Activated CD8-positive, alpha-beta T cell treated with anti-CD3 and anti-CD28 coated beads for 36 hours (primary cell): ENCODE results near the gene BRPF1. TPM values are rescaled to one million over a fixed set of nuclear protein-coding genes. Genes with fewer than 3 reads are reported as not detected.

ENCODE experiments used
- ATAC-seq: fragments of 200-7000 bp; cut with Tn5 transposase; one replicate; pipeline ENCODE4 v1.10.0; 2021; ENCODE audit warnings: mild to moderate bottlenecking, moderate library complexity
- CTCF ChIA-PET: fragments of 350-600 bp; sonication (Branson Sonifier 250); formaldehyde crosslinking; loops from one replicate; lab custom pipeline; 2021; ENCODE audit warnings: antibody characterized with exemption; lab: Charles Lee
- POLR2A ChIA-PET: fragments of 350-600 bp; sonication (Branson Sonifier 250); formaldehyde crosslinking; loops from one replicate; lab custom pipeline; 2021; ENCODE audit warnings: antibody characterized with exemption; lab: Charles Lee
- DNase-seq: peaks from one replicate; pipeline ENCODE4 v3.0.0-alpha.2; 2020
- H3K27ac Mint-ChIP-seq: one replicate; pipeline ENCODE4 v1.8.0; 2021; ENCODE audit warnings: mild to moderate bottlenecking, mixed read lengths
- H3K27me3 Mint-ChIP-seq: one replicate; pipeline ENCODE4 v1.8.0; 2021; ENCODE audit warnings: mixed read lengths
- H3K36me3 Mint-ChIP-seq: one replicate; pipeline ENCODE4 v1.8.0; 2021; ENCODE audit warnings: low read depth, mixed read lengths
- H3K4me1 Mint-ChIP-seq: one replicate; pipeline ENCODE4 v1.8.0; 2021; ENCODE audit warnings: low read depth, mixed read lengths
- H3K4me3 Mint-ChIP-seq: one replicate; pipeline ENCODE4 v1.8.0; 2021; ENCODE audit warnings: mild to moderate bottlenecking, moderate library complexity, mixed read lengths
- H3K9me3 Mint-ChIP-seq: one replicate; pipeline ENCODE4 v1.8.0; 2021; ENCODE audit warnings: mixed read lengths
- intact Hi-C: fragments of 100-400 bp; cut with micrococcal nuclease; formaldehyde crosslinking; loops from one replicate; pipeline ENCODE4 v1.10.0; 2022
- total RNA-seq, 2 experiments: library from RNA; stranded (reverse); gene quantifications; one replicate each; pipeline ENCODE4 v1.2.3, GENCODE V29; 2021
- TF ChIP-seq, protein P1 (sequence below): fragments of 200-600 bp; IDR thresholded peaks from one replicate; pipeline ENCODE4 v1.8.0; 2022; ENCODE audit warnings: antibody characterized with exemption, mild to moderate bottlenecking

Gene BRPF1
- total RNA-seq, 2 experiments from 2014 or later: 28.2 to 32.3 TPM

- Mint-ChIP-seq H3K36me3 (peaks cover 22% of the 10 kb centered on the region), H3K27ac (no peak overlapping the region), H3K27me3 (no peaks in the 10 kb centered on the region), H3K4me1 (no peaks in the 10 kb centered on the region), H3K9me3 (no peaks in the 10 kb centered on the region), H3K4me3 (no peak overlapping the region)
- no peak for DNase-seq
- no peak for ATAC-seq
- intact Hi-C loops: no loop called here
- POLR2A ChIA-PET: interaction anchor here (0.6 to 1.1 kb wide), 2 partner anchors 9 to 82 kb away, joined by 4 to 6 read pairs; no protein-coding TSS in a partner anchor
- TF ChIP-seq, protein P1, sequence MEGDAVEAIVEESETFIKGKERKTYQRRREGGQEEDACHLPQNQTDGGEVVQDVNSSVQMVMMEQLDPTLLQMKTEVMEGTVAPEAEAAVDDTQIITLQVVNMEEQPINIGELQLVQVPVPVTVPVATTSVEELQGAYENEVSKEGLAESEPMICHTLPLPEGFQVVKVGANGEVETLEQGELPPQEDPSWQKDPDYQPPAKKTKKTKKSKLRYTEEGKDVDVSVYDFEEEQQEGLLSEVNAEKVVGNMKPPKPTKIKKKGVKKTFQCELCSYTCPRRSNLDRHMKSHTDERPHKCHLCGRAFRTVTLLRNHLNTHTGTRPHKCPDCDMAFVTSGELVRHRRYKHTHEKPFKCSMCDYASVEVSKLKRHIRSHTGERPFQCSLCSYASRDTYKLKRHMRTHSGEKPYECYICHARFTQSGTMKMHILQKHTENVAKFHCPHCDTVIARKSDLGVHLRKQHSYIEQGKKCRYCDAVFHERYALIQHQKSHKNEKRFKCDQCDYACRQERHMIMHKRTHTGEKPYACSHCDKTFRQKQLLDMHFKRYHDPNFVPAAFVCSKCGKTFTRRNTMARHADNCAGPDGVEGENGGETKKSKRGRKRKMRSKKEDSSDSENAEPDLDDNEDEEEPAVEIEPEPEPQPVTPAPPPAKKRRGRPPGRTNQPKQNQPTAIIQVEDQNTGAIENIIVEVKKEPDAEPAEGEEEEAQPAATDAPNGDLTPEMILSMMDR: no peak
- CTCF ChIA-PET: interaction anchor here (1.1 to 1.4 kb wide), 3 partner anchors 36 to 388 kb away, joined by 3 to 4 read pairs (median 4); no protein-coding TSS in a partner anchor
Measured at GRCh38 chr3:9690451-9691450, 40.8 kb upstream of the BRPF1 start.

- POLR2A ChIA-PET: no interaction called here
- Mint-ChIP-seq H3K4me3 (no peak overlapping the region), H3K36me3 (peaks cover 15% of the 10 kb centered on the region), H3K27me3 (no peaks in the 10 kb centered on the region), H3K27ac (no peak overlapping the region), H3K9me3 (no peaks in the 10 kb centered on the region), H3K4me1 (no peaks in the 10 kb centered on the region)
- CTCF ChIA-PET: interaction anchor here (1.1 to 1.2 kb wide), 2 partner anchors 11 to 36 kb away, joined by 3 read pairs; no protein-coding TSS in a partner anchor
- intact Hi-C loops: no loop called here
- no peak for DNase-seq
- no peak for ATAC-seq
- TF ChIP-seq, protein P1: no peak
Measured at GRCh38 chr3:9691636-9692035, 39.9 kb upstream of the BRPF1 start.

GRCh38 chr3:9692416-9692815 lies 39.1 kb upstream of the BRPF1 start:
- Mint-ChIP-seq H3K27ac (no peak overlapping the region), H3K9me3 (no peaks in the 10 kb centered on the region), H3K27me3 (no peaks in the 10 kb centered on the region), H3K36me3 (peaks cover 16% of the 10 kb centered on the region), H3K4me1 (no peaks in the 10 kb centered on the region), H3K4me3 (no peak overlapping the region)
- intact Hi-C loops: no loop called here
- no peak for ATAC-seq
- TF ChIP-seq, protein P1: no peak
- DNase-seq: no peak
- POLR2A ChIA-PET: interaction anchor here (1.0 kb wide), 1 partner anchor 11 kb away, joined by 4 read pairs; the partner anchor contains the start of gene CPNE9
- CTCF ChIA-PET: interaction anchor here (1.1 to 1.2 kb wide), 2 partner anchors 10 to 35 kb away, joined by 3 read pairs; no protein-coding TSS in a partner anchor

GRCh38 chr3:9695345-9695744 lies 36.2 kb upstream of the BRPF1 start:
- CTCF ChIA-PET: interaction anchor here (2.0 to 2.7 kb wide), 2 partner anchors 32 to 192 kb away, joined by 6 to 9 read pairs; no protein-coding TSS in a partner anchor
- no peak for ATAC-seq
- no peak for DNase-seq
- TF ChIP-seq, protein P1: no peak
- no peaks in the 10 kb centered on the region for H3K27me3 Mint-ChIP-seq
- no peak overlapping the region for H3K27ac Mint-ChIP-seq
- H3K4me3 Mint-ChIP-seq: no peak overlapping the region
- POLR2A ChIA-PET: no interaction called here
- H3K9me3 Mint-ChIP-seq: no peaks in the 10 kb centered on the region
- H3K4me1 Mint-ChIP-seq: no peaks in the 10 kb centered on the region
- intact Hi-C loops: no loop called here
- peaks cover 9% of the 10 kb centered on the region for H3K36me3 Mint-ChIP-seq
